GM21528 (cell line): ENCODE measurements around the gene LRRC23.

ENCODE experiments used
- ATAC-seq: cut with Tn5 transposase; IDR thresholded peaks from one replicate; pipeline ENCODE4 v1.9.1; 2021; ENCODE audit warnings: mild to moderate bottlenecking, moderate library complexity; ENCODE audit not compliant: unreplicated experiment, low FRiP score

LRRC23 gene

DNA sequence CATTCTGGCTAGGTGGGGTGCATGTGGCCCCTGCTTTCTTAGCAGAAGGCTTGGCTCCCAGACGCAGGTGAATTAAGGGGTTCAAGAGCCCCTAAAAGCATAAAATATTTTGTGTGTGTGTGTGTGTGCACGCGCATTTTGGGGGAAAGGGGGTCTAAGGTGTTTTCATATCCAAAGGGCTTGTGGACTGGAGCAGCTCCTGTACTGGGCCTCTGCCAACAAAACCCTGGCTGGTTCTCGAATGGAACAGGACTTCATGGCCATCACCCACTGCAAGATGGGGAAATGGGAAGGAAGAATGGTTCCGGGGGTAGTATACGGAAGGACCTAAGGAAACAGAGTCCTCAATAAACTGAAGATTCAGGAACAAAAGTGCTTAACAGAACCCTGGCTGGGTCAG lies 19.2 kb downstream of the LRRC23 start:
- ATAC-seq, result peak; percentile 13

DNA sequence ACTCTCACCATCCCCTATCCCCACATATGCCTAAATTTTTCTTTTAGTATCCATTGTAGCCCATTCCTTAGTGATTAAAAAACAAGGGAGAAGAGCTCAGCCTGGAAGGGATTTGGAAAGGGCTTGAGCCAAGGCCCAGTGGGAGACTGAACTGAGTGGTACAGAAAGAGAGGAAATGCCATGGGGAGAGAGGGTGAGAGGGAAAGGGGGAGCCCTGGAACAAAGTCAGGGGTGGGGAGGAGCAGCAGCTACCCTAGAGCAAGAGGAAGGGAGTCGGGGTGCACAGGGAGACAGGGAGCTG lies 20.6 kb downstream of the LRRC23 start:
- ATAC-seq, result no peak

DNA sequence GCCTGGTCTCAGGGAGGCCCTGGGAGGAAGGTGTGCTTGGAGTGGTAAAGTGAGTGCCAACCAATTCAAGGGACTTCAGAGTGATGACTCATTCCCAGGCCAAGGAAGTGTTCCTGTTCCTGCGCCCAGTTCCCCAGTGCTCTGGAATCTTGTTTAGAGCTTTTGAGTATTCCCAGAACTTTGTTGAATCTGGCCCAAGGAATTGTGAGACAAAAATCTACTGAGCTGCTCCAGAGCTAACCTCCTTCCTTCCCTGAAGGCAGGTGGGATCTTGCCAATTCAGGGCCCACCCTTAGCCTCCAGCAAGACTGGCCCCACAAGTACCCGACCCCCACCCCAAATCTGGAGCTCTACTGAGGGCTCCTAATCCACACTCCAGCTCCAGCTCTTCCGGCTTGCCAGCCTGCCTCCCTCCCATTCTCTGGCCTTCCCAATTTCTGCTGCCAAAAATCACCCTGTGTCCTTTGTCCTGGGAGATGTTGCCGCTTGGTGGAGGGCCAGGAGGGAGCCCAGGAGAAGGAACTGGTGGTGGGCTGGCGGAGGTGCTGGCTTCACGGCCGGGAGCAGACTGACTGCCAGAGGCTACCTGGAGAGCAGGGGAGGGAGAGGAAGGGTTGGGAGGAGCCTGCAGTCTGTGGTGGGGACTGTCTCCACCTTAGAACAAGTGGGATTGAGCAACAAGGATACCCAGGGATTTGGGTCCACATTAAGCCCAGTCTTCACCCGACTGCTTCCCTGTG lies 21.1 kb downstream of the LRRC23 start:
- ATAC-seq, result no peak

DNA sequence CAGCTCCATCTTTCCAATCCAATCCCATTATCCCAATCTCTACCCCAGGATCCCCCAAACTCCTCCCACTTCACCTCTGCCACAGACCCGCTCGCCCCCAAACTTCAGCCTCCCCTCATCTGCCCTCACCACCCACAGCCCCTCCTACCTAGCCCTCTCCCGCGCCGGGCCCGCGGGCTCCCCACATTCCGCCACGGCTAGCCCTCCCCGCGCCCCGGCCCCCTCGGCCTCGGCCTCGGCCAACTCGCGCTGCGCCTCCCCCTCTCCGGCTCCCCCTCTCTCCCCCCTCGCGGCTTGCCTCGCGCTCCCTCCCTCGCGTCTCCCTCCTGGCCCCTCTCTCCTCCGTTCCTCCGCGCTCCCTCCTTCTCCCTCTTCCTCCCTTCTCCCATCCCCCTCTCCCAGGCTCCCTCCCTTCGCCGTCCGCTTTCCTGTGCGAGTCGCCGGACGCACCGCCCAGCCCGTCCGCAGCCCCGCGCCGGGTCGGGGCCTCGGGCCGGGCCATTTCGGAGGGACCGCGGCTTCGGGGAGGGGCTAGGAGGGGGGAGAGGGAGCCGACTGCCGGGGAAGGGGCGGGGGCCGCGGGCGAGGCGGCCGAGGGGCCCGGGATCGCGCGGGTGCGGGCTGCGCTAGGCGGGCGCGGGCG lies 22.9 kb downstream of the LRRC23 start, which contains the start of gene ATN1:
TSS of gene ATN1 (plus strand) at position 581 of the 643 bp plus-strand sequence. CDS start 6,043 bp downstream, outside the sequence.
- no peak for ATAC-seq

DNA sequence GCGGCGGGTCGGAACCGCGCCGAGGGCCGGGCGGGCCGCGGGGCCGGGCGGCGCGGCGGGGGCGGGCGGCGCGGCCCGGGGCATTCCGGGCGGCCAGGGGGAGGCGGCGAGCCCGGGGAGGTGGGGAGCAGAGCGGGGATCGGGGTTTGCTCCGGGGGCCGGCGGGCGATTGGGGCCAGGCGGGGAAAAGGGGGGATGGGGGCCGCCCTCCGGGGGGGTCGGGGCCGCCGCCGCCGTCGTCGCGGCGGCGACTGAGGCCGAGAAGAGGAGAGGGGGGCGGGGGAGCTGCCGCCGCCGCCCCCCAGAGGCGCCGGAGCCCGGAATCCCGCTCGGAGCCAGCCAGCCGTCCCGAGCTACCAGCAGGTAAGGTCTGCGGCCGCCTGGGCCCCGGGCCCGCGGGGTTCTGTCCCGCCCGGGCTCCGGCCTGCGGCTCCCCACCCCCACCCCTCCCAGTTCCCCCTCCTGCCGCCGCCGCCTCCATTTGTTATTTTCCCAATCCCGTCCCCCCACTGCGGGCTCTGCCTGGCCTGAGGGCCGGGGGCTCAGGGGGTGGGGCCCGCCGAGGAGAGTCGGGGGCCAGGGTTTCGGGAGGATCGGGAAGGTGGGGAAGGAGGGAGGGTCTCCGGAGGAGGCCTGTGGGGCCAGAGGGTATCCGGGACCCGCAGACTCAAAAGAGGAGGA lies 23.5 kb downstream of the LRRC23 start:
- no peak for ATAC-seq

DNA sequence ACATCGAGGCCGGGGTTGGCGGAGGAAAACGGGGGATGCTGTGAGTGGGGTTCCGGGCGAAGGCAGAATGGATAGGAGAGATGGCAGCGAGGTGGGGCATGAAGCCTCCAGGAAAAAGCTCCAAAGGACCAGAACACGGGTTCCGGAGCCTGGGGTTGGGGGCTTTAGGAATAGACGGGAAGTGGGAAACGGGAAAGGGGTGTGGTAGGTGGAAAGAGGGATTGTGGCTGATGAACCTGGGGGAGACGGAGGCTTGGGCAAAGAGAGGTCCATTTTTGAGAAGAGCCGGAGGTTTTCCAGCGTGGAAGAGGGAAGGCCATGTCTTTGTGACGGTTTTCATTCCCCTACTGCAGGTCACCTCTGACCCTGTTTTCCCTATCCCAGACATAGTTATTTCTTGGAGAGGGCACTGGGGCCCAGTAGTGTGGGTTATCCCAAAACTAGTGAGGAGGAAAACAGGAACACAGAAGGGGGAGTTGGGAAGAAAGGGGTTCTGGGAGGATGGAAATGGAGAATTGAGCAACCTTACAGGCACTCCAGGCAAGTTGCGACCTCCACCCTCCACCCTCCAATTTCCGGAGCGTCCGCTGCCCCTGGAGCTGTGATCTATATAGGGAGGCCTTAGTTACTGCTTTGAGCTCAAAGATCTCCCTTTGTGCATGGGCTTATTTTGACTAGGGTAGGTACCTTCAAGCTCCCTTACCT lies 24.2 kb downstream of the LRRC23 start:
- no peak for ATAC-seq

DNA sequence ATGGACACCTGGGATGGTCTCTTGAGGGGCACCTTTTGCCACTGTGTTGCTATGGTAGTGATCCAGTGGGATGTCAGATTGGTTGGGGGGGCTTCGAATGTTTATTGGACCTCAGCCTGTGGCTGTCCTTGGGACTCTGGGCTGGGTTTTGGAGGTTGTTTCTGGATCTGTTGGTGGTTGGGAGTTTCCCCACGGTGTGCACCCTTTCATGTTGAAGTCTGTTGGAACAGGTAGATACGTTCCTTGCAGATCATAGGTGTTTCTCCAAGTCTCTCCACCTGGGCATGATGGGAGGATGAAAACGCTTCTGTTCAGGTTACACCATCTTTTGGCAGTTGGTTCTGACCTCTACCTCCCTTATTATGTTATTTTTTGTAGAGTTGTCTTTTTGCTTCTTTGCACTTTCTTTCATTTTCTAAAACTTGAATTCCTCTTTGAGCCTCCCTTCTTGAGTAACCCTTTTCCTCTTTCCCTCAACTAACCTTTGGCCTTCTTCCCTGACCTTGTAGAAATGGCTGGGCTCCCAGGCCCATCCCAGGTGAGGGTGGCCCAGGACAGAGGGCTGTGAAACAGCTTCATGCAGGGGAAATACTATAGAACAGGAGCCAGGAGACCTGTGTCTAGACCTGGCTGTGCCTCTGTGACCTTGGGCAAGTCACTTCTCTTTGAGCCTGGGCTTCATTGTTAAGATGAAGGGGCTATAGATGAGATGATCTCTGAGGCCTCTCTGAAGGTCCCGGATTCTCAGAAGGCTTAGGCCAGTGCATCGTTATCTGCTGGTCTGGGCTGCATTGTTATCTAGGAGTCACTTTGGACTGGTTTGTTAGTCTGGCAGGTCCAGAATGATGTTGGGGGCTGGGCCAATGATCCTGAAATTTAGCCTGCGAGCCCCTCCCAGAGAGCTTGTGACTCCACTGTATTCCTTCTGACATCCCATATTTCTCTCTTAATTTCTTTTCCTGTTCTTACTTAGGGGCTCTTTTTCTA lies 25.1 kb downstream of the LRRC23 start:
- no peak for ATAC-seq

DNA sequence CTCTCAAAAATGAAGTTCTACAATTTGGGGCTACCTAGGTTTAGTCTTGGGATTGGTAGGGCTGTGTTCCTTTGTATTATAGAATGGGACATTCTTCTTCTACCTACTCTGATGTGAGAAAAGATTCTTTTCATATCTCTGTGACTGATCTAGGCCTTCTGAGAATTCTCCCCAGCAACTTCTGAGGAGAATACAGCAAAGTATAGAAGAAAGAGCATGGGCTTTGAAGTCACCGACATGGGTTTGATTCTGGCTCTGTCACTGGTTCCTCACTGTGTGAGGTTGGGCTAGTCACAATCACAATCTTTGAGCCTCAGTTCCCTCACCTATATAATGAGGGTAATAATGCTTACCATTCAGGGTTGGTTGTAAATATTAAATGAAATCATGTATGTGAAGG lies 28.1 kb downstream of the LRRC23 start:
- no peak for ATAC-seq

DNA sequence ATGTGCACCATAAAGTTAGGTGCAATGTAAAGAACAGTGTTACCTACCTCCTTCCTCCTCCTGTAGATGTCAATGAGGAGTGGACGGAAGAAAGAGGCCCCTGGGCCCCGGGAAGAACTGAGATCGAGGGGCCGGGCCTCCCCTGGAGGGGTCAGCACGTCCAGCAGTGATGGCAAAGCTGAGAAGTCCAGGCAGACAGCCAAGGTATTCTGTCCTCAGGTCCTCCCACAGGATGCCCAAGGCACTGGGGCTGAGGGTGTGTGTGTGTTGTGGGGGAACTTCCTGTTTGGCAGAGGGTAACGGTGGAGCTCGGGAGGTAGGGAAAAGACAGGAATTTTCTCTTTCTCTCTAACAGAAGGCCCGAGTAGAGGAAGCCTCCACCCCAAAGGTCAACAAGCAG lies 29.5 kb downstream of the LRRC23 start:
- no peak for ATAC-seq

DNA sequence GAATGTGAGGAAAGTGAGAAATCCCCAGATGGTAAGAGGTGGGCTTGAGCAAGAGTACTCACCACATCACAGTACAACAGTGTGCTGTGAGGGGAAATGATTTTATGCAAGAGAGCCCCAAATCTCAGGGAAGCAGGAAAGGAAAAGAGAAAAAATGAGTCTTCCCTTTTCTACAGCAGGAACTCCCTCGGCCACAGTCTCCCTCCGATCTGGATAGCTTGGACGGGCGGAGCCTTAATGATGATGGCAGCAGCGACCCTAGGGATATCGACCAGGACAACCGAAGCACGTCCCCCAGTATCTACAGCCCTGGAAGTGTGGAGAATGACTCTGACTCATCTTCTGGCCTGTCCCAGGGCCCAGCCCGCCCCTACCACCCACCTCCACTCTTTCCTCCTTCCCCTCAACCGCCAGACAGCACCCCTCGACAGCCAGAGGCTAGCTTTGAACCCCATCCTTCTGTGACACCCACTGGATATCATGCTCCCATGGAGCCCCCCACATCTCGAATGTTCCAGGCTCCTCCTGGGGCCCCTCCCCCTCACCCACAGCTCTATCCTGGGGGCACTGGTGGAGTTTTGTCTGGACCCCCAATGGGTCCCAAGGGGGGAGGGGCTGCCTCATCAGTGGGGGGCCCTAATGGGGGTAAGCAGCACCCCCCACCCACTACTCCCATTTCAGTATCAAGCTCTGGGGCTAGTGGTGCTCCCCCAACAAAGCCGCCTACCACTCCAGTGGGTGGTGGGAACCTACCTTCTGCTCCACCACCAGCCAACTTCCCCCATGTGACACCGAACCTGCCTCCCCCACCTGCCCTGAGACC lies 31.0 kb downstream of the LRRC23 start:
- ATAC-seq, result no peak

DNA sequence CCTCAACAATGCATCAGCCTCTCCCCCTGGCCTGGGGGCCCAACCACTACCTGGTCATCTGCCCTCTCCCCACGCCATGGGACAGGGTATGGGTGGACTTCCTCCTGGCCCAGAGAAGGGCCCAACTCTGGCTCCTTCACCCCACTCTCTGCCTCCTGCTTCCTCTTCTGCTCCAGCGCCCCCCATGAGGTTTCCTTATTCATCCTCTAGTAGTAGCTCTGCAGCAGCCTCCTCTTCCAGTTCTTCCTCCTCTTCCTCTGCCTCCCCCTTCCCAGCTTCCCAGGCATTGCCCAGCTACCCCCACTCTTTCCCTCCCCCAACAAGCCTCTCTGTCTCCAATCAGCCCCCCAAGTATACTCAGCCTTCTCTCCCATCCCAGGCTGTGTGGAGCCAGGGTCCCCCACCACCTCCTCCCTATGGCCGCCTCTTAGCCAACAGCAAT lies 31.6 kb downstream of the LRRC23 start:
- no peak for ATAC-seq

DNA sequence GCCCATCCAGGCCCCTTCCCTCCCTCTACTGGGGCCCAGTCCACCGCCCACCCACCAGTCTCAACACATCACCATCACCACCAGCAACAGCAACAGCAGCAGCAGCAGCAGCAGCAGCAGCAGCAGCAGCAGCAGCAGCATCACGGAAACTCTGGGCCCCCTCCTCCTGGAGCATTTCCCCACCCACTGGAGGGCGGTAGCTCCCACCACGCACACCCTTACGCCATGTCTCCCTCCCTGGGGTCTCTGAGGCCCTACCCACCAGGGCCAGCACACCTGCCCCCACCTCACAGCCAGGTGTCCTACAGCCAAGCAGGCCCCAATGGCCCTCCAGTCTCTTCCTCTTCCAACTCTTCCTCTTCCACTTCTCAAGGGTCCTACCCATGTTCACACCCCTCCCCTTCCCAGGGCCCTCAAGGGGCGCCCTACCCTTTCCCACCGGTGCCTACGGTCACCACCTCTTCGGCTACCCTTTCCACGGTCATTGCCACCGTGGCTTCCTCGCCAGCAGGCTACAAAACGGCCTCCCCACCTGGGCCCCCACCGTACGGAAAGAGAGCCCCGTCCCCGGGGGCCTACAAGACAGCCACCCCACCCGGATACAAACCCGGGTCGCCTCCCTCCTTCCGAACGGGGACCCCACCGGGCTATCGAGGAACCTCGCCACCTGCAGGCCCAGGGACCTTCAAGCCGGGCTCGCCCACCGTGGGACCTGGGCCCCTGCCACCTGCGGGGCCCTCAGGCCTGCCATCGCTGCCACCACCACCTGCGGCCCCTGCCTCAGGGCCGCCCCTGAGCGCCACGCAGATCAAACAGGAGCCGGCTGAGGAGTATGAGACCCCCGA lies 32.2 kb downstream of the LRRC23 start:
- peak; percentile 12 for ATAC-seq

DNA sequence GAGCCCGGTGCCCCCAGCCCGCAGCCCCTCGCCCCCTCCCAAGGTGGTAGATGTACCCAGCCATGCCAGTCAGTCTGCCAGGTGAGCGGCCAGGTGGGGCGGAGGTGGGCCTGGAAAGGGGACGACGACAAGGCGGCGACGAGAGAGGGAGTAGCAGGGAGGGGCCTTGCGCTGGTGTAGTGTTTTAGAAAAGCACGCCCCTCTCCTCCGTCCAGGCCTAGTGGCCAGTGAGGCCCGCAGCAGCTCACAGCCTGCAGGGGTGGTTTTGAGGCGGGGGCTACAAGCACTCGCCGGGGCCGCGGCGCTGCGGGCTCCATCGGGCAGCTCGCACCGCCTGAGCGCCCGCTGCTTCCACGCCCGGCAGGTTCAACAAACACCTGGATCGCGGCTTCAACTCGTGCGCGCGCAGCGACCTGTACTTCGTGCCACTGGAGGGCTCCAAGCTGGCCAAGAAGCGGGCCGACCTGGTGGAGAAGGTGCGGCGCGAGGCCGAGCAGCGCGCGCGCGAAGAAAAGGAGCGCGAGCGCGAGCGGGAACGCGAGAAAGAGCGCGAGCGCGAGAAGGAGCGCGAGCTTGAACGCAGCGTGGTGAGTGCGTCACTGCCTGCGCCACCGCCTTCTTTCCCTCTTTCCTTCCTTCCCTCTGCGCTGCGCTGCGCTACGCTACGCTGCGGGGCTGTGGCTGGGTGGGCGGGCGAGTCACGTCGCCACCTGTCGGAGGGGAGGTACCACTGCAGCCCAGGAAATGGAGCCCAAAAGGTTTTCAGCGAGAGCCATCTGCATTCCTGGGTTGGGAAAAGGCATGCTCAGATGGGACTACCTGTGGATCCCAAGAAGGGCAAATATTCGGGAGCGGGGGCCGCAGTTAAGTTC lies 33.1 kb downstream of the LRRC23 start:
- peak; percentile 80 for ATAC-seq

DNA sequence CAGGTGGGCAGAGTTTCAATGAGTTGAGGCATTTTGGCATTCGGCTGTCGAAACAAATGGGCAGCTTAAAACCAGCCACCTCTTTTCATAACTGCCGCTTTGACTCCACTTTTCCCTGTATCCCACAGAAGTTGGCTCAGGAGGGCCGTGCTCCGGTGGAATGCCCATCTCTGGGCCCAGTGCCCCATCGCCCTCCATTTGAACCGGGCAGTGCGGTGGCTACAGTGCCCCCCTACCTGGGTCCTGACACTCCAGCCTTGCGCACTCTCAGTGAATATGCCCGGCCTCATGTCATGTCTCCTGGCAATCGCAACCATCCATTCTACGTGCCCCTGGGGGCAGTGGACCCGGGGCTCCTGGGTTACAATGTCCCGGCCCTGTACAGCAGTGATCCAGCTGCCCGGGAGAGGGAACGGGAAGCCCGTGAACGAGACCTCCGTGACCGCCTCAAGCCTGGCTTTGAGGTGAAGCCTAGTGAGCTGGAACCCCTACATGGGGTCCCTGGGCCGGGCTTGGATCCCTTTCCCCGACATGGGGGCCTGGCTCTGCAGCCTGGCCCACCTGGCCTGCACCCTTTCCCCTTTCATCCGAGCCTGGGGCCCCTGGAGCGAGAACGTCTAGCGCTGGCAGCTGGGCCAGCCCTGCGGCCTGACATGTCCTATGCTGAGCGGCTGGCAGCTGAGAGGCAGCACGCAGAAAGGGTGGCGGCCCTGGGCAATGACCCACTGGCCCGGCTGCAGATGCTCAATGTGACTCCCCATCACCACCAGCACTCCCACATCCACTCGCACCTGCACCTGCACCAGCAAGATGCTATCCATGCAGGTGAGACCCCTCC lies 34.0 kb downstream of the LRRC23 start:
- no peak for ATAC-seq

DNA sequence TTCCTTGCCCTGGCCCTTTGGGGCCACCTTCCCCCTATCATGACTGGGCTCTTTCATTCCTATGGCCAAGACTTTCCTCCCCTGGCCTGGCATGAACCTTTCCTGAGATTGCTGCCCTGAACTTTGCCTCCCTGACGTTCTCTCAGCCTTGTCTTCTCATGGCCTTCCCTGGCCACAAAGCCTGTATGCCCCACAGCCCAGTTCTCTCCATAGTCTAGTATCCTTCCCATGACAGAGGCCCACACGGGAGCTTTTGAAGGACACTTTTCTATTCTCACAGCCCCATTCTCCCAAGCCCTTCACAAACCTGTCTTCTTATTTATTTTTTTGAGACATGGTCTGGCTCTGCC lies 34.5 kb downstream of the LRRC23 start:
- ATAC-seq, result no peak

DNA sequence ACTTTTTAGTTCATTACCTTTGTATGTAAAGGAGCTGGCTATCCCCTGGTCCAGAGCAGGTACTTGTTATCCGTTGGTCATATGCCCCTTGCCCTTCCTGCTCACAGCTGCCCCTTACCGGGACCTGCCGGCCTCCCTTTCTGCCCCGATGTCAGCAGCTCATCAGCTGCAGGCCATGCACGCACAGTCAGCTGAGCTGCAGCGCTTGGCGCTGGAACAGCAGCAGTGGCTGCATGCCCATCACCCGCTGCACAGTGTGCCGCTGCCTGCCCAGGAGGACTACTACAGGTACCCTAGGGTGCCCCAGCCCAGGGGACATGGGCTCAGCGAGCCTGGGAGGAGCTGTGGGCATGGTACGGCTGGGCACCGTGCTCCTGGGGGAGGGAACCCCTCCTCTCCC lies 36.6 kb downstream of the LRRC23 start:
- no peak for ATAC-seq

DNA sequence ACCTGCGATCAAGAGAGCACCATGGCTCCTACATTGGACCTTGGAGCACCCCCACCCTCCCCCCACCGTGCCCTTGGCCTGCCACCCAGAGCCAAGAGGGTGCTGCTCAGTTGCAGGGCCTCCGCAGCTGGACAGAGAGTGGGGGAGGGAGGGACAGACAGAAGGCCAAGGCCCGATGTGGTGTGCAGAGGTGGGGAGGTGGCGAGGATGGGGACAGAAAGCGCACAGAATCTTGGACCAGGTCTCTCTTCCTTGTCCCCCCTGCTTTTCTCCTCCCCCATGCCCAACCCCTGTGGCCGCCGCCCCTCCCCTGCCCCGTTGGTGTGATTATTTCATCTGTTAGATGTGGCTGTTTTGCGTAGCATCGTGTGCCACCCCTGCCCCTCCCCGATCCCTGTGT lies 37.2 kb downstream of the LRRC23 start:
- no peak for ATAC-seq
